GM12878 (cell line): ENCODE measurements around the gene RAB33A. TPM values are rescaled to one million over a fixed set of nuclear protein-coding genes. Genes with fewer than 3 reads are reported as not detected.

Experiments
- CEBPB ChIP-seq, 2 experiments: fragments of 150-350 bp in 1 of 2; IDR thresholded peaks; 2 replicates each; pipeline ENCODE4 v1.6.1; 2012 to 2014; ENCODE audit warnings: low read depth in 2 of 2, low read length in 2 of 2, borderline replicate concordance in 1 of 2, inconsistent platforms in 1 of 2
- CHD1 ChIP-seq: IDR thresholded peaks from 2 replicates; pipeline ENCODE4 v1.6.1; 2012; ENCODE audit warnings: low read depth, low read length, improper control_type of control experiment
- CHD2 ChIP-seq: IDR thresholded peaks from 2 replicates; pipeline ENCODE4 v1.6.1; 2011; ENCODE audit warnings: low read depth, low read length, improper control_type of control experiment, borderline replicate concordance
- DPF2 ChIP-seq: fragments of 450-650 bp; IDR thresholded peaks from 2 replicates; pipeline ENCODE4 v1.6.1; 2017; ENCODE audit warnings: mild to moderate bottlenecking
- E2F8 ChIP-seq: fragments of 450-650 bp; IDR thresholded peaks from 2 replicates; pipeline ENCODE4 v1.6.1; 2018; ENCODE audit warnings: mild to moderate bottlenecking, low read depth, moderate library complexity; ENCODE audit not compliant: partially characterized antibody
- EP300 ChIP-seq, 2 experiments: fragments of 150-350 bp in 1 of 2; IDR thresholded peaks; 2 replicates each; pipeline ENCODE4 v1.6.1; 2011 to 2012; ENCODE audit warnings: low read depth in 2 of 2, low read length in 2 of 2, borderline replicate concordance in 1 of 2, improper control_type of control experiment in 1 of 2, inconsistent platforms in 1 of 2; ENCODE audit not compliant: control insufficient read depth in 1 of 2
- GATAD2B ChIP-seq: fragments of 450-650 bp; conservative IDR thresholded peaks from 2 replicates; pipeline ENCODE4 v1.6.1; 2017; ENCODE audit warnings: low read depth, mild to moderate bottlenecking, moderate library complexity
- IKZF1 ChIP-seq: fragments of 450-650 bp; conservative IDR thresholded peaks from 2 replicates; pipeline ENCODE4 v1.6.1; 2017; ENCODE audit warnings: antibody characterized with exemption, mild to moderate bottlenecking
- IKZF2 ChIP-seq, 2 experiments: fragments of 450-650 bp; IDR thresholded peaks; 2 replicates each; pipeline ENCODE4 v1.6.1; 2017; ENCODE audit warnings: mild to moderate bottlenecking in 2 of 2, moderate library complexity in 2 of 2
- NFYB ChIP-seq: IDR thresholded peaks from 2 replicates; pipeline ENCODE4 v1.6.1; 2011; ENCODE audit warnings: low read depth, mild to moderate bottlenecking, low read length, improper control_type of control experiment, moderate library complexity; ENCODE audit not compliant: insufficient read depth
- NR2C2 ChIP-seq: IDR thresholded peaks from 2 replicates; pipeline ENCODE4 v1.6.1; 2011; ENCODE audit warnings: borderline replicate concordance, low read depth; ENCODE audit not compliant: control insufficient read depth, insufficient read length
- NR2F1 ChIP-seq: fragments of 450-650 bp; conservative IDR thresholded peaks from 2 replicates; pipeline ENCODE4 v1.6.1; 2017; ENCODE audit warnings: mild to moderate bottlenecking
- NRF1 ChIP-seq: conservative IDR thresholded peaks from 2 replicates; pipeline ENCODE4 v1.6.1; 2011; ENCODE audit warnings: mild to moderate bottlenecking, low read depth, low read length, improper control_type of control experiment
- RCOR1 ChIP-seq: conservative IDR thresholded peaks from 2 replicates; pipeline ENCODE4 v1.6.1; 2012; ENCODE audit warnings: low read depth, low read length, improper control_type of control experiment
- SREBF1 ChIP-seq: IDR thresholded peaks from 2 replicates; pipeline ENCODE4 v1.6.1; 2012; ENCODE audit warnings: mild to moderate bottlenecking, low read length
- TAF1 ChIP-seq: IDR thresholded peaks from 2 replicates; pipeline ENCODE4 v1.6.1; 2011; ENCODE audit warnings: mild to moderate bottlenecking, low read depth, low read length, borderline replicate concordance
- WRNIP1 ChIP-seq: IDR thresholded peaks from 2 replicates; pipeline ENCODE4 v1.6.1; 2011; ENCODE audit warnings: low read depth, low read length, improper control_type of control experiment, borderline replicate concordance
- ZSCAN29 ChIP-seq: fragments of 450-650 bp; IDR thresholded peaks from 2 replicates; pipeline ENCODE4 v1.6.1; 2017; ENCODE audit warnings: mild to moderate bottlenecking, moderate library complexity
- polyA plus RNA-seq, 11 experiments: library from polyadenylated mRNA; depleted of rRNA in 4 of 11; unstranded in 6 of 11; stranded (reverse) in 5 of 11; fragments of >200 nt; fragmentation: Nextera tagmentation in 4 of 11; fragmentation: Illumina TruSeq in 1 of 11; extraction: Ambion mirVana in 4 of 11; extraction: Trizol in 1 of 11; gene quantifications; 1 replicate in 1 of 11; 2 replicates in 10 of 11; pipeline versions ENCODE4 v1.2.1 to v1.2.3, GENCODE V29; 2011 to 2016; ENCODE audit warnings: inconsistent platforms in 2 of 11, missing spikeins in 2 of 11, low read depth in 1 of 11
- total RNA-seq, 4 experiments: library from RNA; depleted of rRNA in 3 of 4; stranded (reverse); fragments of >200 nt in 3 of 4; fragmentation: Illumina TruSeq in 1 of 4; extraction: Trizol in 1 of 4; gene quantifications; 2 replicates each; pipeline versions ENCODE4 v1.2.1 to v1.2.3, GENCODE V29; 2013 to 2021
- TF ChIP-seq, protein P1 (sequence below): fragments of 450-650 bp; formaldehyde crosslinking; IDR thresholded peaks from 2 replicates; pipeline ENCODE4 v1.4.0; 2020; ENCODE audit warnings: mild to moderate bottlenecking, moderate library complexity
- TF ChIP-seq, protein P2 (sequence below): fragments of 450-650 bp; IDR thresholded peaks from 2 replicates; pipeline ENCODE4 v1.6.1; 2016; ENCODE audit warnings: mild to moderate bottlenecking
- TF ChIP-seq, protein P3 (sequence below): fragments of 450-650 bp; IDR thresholded peaks from 2 replicates; pipeline ENCODE4 v1.6.1; 2014; ENCODE audit warnings: mild to moderate bottlenecking

The RAB33A gene
- total and polyA plus RNA-seq, 10 of the 15 experiments (the other 5 are each of a cell fraction or from before 2014, with no cell fraction given), result 6.3 to 67.3 (median 33.4) TPM

- TF ChIP-seq, protein P1, sequence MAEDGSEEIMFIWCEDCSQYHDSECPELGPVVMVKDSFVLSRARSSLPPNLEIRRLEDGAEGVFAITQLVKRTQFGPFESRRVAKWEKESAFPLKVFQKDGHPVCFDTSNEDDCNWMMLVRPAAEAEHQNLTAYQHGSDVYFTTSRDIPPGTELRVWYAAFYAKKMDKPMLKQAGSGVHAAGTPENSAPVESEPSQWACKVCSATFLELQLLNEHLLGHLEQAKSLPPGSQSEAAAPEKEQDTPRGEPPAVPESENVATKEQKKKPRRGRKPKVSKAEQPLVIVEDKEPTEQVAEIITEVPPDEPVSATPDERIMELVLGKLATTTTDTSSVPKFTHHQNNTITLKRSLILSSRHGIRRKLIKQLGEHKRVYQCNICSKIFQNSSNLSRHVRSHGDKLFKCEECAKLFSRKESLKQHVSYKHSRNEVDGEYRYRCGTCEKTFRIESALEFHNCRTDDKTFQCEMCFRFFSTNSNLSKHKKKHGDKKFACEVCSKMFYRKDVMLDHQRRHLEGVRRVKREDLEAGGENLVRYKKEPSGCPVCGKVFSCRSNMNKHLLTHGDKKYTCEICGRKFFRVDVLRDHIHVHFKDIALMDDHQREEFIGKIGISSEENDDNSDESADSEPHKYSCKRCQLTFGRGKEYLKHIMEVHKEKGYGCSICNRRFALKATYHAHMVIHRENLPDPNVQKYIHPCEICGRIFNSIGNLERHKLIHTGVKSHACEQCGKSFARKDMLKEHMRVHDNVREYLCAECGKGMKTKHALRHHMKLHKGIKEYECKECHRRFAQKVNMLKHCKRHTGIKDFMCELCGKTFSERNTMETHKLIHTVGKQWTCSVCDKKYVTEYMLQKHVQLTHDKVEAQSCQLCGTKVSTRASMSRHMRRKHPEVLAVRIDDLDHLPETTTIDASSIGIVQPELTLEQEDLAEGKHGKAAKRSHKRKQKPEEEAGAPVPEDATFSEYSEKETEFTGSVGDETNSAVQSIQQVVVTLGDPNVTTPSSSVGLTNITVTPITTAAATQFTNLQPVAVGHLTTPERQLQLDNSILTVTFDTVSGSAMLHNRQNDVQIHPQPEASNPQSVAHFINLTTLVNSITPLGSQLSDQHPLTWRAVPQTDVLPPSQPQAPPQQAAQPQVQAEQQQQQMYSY, result no peak
- TF ChIP-seq TAF1, result no peak
- peak; percentile 76; the same call in 1 of the 2 replicates for TF ChIP-seq IKZF1
- no peak for TF ChIP-seq NFYB
- TF ChIP-seq WRNIP1, result no peak
- 0 out of 2 replicates have a peak, but pooled peaks have one; percentile 24 for TF ChIP-seq DPF2
- TF ChIP-seq SREBF1, result no peak
- TF ChIP-seq IKZF2 (IDR thresholded peaks at IDR 0.05), result peak; percentile 48 to 55; a peak in 2 of 4 replicates
- TF ChIP-seq RCOR1, result no peak
- no peak for TF ChIP-seq NR2F1
- TF ChIP-seq EP300 (IDR thresholded peaks at IDR 0.05; ENCODE audit: borderline replicate concordance in 1 of 2, control insufficient read depth in 1 of 2, low read depth in 2 of 2, low read length in 2 of 2), result 0 out of 4 replicates have a peak, but pooled peaks have one; percentile 8 to 45
- TF ChIP-seq CHD1, result no peak
- no peak for TF ChIP-seq ZSCAN29
- TF ChIP-seq NRF1, result no peak
- TF ChIP-seq GATAD2B, result no peak
- TF ChIP-seq NR2C2, result no peak
- TF ChIP-seq CHD2, result 0 out of 2 replicates have a peak, but pooled peaks have one; percentile 20
- TF ChIP-seq E2F8, result no peak
- TF ChIP-seq, protein P2, sequence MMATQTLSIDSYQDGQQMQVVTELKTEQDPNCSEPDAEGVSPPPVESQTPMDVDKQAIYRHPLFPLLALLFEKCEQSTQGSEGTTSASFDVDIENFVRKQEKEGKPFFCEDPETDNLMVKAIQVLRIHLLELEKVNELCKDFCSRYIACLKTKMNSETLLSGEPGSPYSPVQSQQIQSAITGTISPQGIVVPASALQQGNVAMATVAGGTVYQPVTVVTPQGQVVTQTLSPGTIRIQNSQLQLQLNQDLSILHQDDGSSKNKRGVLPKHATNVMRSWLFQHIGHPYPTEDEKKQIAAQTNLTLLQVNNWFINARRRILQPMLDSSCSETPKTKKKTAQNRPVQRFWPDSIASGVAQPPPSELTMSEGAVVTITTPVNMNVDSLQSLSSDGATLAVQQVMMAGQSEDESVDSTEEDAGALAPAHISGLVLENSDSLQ, result no peak
- TF ChIP-seq CEBPB (IDR thresholded peaks at IDR 0.05; ENCODE audit: borderline replicate concordance in 1 of 2, low read depth in 2 of 2, low read length in 2 of 2), result no peak
- TF ChIP-seq, protein P3, sequence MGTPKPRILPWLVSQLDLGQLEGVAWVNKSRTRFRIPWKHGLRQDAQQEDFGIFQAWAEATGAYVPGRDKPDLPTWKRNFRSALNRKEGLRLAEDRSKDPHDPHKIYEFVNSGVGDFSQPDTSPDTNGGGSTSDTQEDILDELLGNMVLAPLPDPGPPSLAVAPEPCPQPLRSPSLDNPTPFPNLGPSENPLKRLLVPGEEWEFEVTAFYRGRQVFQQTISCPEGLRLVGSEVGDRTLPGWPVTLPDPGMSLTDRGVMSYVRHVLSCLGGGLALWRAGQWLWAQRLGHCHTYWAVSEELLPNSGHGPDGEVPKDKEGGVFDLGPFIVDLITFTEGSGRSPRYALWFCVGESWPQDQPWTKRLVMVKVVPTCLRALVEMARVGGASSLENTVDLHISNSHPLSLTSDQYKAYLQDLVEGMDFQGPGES, result no peak
These were observed 4.6 kb downstream of the RAB33A start (continued) for GRCh38 chrX:130176354-130176776.
